Smooth muscle cell (in vitro differentiated cells): Measurements from ENCODE around the gene INA. TPM values are rescaled to one million over a fixed set of nuclear protein-coding genes. Genes with fewer than 3 reads are reported as not detected.

Experiments
- DNase-seq: peaks from one replicate; lab custom pipeline; 2025; ENCODE audit not compliant: unreplicated experiment; lab: John Stamatoyannopoulos, UW
- H2AFZ ChIP-seq: fragments of 200-600 bp; sonication (generic); 2 replicates; pipeline ENCODE4 v1.6.0; 2016; ENCODE audit warnings: antibody characterized with exemption, low read depth, mild to moderate bottlenecking
- H3F3A ChIP-seq: fragments of 200-600 bp; sonication (generic); 2 replicates; pipeline ENCODE4 v1.6.0; 2017; ENCODE audit warnings: antibody characterized with exemption, low read depth
- H3K27ac ChIP-seq: fragments of 200-600 bp; sonication (generic); 2 replicates; pipeline ENCODE4 v1.5.1; 2016; ENCODE audit warnings: low read depth, mild to moderate bottlenecking
- H3K27me3 ChIP-seq: fragments of 200-600 bp; sonication (generic); 2 replicates; pipeline ENCODE4 v1.6.1; 2016; ENCODE audit warnings: low read depth, mild to moderate bottlenecking
- H3K36me3 ChIP-seq: fragments of 200-600 bp; sonication (generic); 2 replicates; pipeline ENCODE4 v1.5.1; 2016; ENCODE audit warnings: low read depth
- H3K4me1 ChIP-seq: fragments of 200-600 bp; sonication (generic); 2 replicates; pipeline ENCODE4 v1.5.1; 2016; ENCODE audit warnings: low read depth
- H3K4me2 ChIP-seq: fragments of 200-600 bp; sonication (generic); 2 replicates; pipeline ENCODE4 v1.6.0; 2016; ENCODE audit warnings: mild to moderate bottlenecking
- H3K4me3 ChIP-seq: fragments of 200-600 bp; sonication (generic); 2 replicates; pipeline ENCODE4 v1.5.1; 2016; ENCODE audit warnings: mild to moderate bottlenecking
- H3K79me2 ChIP-seq: fragments of 200-600 bp; sonication (generic); 2 replicates; pipeline ENCODE4 v1.6.0; 2016; ENCODE audit warnings: low read depth, mild to moderate bottlenecking
- H3K9ac ChIP-seq: fragments of 200-600 bp; sonication (generic); 2 replicates; pipeline ENCODE4 v1.6.0; 2016; ENCODE audit warnings: low read depth
- H3K9me3 ChIP-seq: fragments of 200-600 bp; sonication (generic); replicated peaks from 2 replicates; pipeline ENCODE4 v1.5.1; 2016; ENCODE audit warnings: low read depth
- H4K20me1 ChIP-seq: fragments of 200-600 bp; sonication (generic); 2 replicates; pipeline ENCODE4 v1.6.0; 2016; ENCODE audit warnings: low read depth
- WGBS: methylation state at CpG from one replicate; pipeline ENCODE4 v1.1.7; 2016; ENCODE audit warnings: low lambda C conversion rate; 5-methylcytosine and 5-hydroxymethylcytosine counted together
- polyA plus RNA-seq: library from polyadenylated mRNA; unstranded; fragments of >200 nt; fragmentation: Nextera tagmentation; extraction: Ambion mirVana; gene quantifications from 2 replicates; pipeline ENCODE4 v1.2.1, GENCODE V29; 2016
- total RNA-seq: library from RNA; depleted of rRNA; stranded (reverse); fragments of >200 nt; gene quantifications from 2 replicates; pipeline ENCODE4 v1.2.3, GENCODE V29; 2014
- TF ChIP-seq, protein P1 (sequence below): fragments of 200-600 bp; sonication (generic); IDR thresholded peaks from 2 replicates; pipeline ENCODE4 v1.5.1; 2017; ENCODE audit warnings: borderline replicate concordance, mild to moderate bottlenecking, antibody characterized with exemption; ENCODE audit not compliant: insufficient read depth, poor library complexity, severe bottlenecking

The INA gene
- total and polyA plus RNA-seq, 2 experiments from 2014 or later = 1.7 to 5.0 TPM

- no peak overlapping the region for H3K4me2 ChIP-seq
- no peak overlapping the region for H3K9ac ChIP-seq
- H3K9me3 ChIP-seq = no peaks in the 10 kb centered on the region
- H3K79me2 ChIP-seq = no peaks in the 10 kb centered on the region
- H3K36me3 ChIP-seq = no peaks in the 10 kb centered on the region
- H4K20me1 ChIP-seq = no peaks in the 10 kb centered on the region
- H3K4me1 ChIP-seq = peaks cover 12% of the 10 kb centered on the region
- no peaks in the 10 kb centered on the region for H3F3A ChIP-seq
- WGBS = 87% methylated on average over 2 of the region's 2 CpGs
- H2AFZ ChIP-seq = no peak overlapping the region
- no peak for DNase-seq
- TF ChIP-seq, protein P1, sequence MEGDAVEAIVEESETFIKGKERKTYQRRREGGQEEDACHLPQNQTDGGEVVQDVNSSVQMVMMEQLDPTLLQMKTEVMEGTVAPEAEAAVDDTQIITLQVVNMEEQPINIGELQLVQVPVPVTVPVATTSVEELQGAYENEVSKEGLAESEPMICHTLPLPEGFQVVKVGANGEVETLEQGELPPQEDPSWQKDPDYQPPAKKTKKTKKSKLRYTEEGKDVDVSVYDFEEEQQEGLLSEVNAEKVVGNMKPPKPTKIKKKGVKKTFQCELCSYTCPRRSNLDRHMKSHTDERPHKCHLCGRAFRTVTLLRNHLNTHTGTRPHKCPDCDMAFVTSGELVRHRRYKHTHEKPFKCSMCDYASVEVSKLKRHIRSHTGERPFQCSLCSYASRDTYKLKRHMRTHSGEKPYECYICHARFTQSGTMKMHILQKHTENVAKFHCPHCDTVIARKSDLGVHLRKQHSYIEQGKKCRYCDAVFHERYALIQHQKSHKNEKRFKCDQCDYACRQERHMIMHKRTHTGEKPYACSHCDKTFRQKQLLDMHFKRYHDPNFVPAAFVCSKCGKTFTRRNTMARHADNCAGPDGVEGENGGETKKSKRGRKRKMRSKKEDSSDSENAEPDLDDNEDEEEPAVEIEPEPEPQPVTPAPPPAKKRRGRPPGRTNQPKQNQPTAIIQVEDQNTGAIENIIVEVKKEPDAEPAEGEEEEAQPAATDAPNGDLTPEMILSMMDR = no peak
- H3K27me3 ChIP-seq = peaks cover 56% of the 10 kb centered on the region
- H3K4me3 ChIP-seq = no peak overlapping the region
- no peak overlapping the region for H3K27ac ChIP-seq
Observed at GRCh38 chr10:103280506-103280905, 3.6 kb downstream of the INA start.

DNA sequence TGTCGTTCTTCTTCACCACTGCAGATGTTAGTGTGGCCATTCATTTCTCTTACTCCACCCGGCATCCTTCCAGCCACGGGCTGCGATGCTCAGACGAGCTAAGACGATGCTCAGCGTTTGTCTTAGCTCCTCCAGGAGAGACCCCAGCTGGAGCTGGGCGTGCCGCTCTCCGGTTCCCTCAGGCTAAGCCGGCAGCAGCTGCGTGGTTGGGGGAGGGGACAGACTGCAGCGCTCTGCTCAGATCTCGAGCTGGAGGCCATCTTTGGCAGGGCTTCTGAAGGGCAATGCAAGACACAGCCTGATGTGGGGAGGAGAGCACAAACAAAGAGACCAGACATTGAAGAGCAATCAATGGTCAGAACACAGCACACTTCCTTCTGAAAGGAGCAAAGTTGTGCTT lies 4.8 kb downstream of the INA start:
- Histone ChIP-seq H3K36me3 (no peaks in the 10 kb centered on the region), H3K9me3 (no peaks in the 10 kb centered on the region), H3K9ac (no peak overlapping the region), H3K27ac (no peak overlapping the region), H4K20me1 (no peaks in the 10 kb centered on the region), H3K79me2 (no peaks in the 10 kb centered on the region), H3F3A (no peaks in the 10 kb centered on the region), H3K4me3 (no peak overlapping the region), H3K27me3 (peaks cover 44% of the 10 kb centered on the region), H3K4me2 (peak overlapping the region; percentile 27), H3K4me1 (peaks cover 12% of the 10 kb centered on the region), H2AFZ (no peak overlapping the region)
- WGBS = 4% methylated on average over 14 of the region's 14 CpGs
- DNase-seq = no peak
- TF ChIP-seq, protein P1 = no peak

DNA sequence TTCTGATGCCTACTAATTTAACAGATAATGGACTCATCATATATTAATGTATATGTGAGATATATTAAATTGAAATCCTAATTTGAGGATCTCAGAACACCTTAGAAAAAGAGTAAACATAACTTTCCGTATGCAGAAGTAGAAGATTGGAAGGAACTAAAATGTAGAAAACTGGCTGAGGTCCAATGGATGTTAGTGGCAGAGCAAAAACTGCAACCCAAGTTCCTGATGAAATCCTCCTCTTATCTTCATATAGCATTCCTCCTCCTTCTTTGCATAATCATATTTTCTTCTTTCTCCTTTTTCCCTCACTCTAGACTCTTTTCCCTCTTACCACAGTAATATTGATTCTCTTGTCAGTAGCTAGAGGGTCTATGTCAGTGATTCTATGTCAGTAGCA lies 6.0 kb downstream of the INA start:
- Histone ChIP-seq H3K9ac (no peak overlapping the region), H3K36me3 (no peaks in the 10 kb centered on the region), H3K27me3 (peaks cover 32% of the 10 kb centered on the region), H3K4me2 (no peak overlapping the region), H3K4me1 (peaks cover 12% of the 10 kb centered on the region), H3K79me2 (no peaks in the 10 kb centered on the region), H3K27ac (no peak overlapping the region), H2AFZ (no peak overlapping the region), H3F3A (no peaks in the 10 kb centered on the region), H4K20me1 (no peaks in the 10 kb centered on the region), H3K9me3 (no peaks in the 10 kb centered on the region), H3K4me3 (no peak overlapping the region)
- DNase-seq = no peak
- TF ChIP-seq, protein P1 = no peak
- WGBS = 91% methylated on average over 1 of the region's 1 CpG

GRCh38 chr10:103284170-103284569 lies 7.2 kb downstream of the INA start:
- Histone ChIP-seq H3K4me1 (peaks cover 12% of the 10 kb centered on the region), H3K36me3 (no peaks in the 10 kb centered on the region), H3K79me2 (no peaks in the 10 kb centered on the region), H3K4me3 (no peak overlapping the region), H3K9ac (no peak overlapping the region), H3K27ac (no peak overlapping the region), H3K4me2 (no peak overlapping the region), H4K20me1 (no peaks in the 10 kb centered on the region), H3K27me3 (peaks cover 19% of the 10 kb centered on the region), H3K9me3 (no peaks in the 10 kb centered on the region), H3F3A (no peaks in the 10 kb centered on the region), H2AFZ (no peak overlapping the region)
- WGBS = 73% methylated on average over 11 of the region's 11 CpGs
- DNase-seq = no peak
- TF ChIP-seq, protein P1 = no peak
